ENCODE data around the gene DLG2. TPM values are rescaled to one million over a fixed set of nuclear protein-coding genes. Genes with fewer than 3 reads are reported as not detected.

Gene DLG2
- total and polyA plus RNA-seq, 2 of the 8 experiments (the other 6 are each of a cell fraction or from before 2014, with no cell fraction given): 1.7 to 14.3 TPM

DNA sequence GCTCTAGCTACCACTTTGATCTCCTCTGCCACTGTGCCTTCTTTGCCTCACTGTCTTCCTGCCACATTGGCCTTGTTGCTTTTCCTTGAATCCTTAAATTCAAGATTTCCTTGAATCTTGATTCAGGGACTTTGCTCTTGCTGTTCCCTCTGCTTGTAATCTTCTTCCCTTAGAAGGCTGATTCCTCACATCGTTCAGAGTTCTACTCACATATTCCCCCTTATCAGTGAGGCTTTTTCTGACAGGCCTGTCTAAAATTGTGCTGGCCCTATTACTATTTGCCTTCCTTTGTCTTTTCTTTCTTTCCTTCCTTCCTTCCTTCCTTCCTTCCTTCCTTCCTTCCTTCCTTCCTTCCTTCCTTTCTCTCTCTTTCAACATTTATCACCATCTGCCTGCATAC, 2134.1 kb downstream of the DLG2 start:
- Histone ChIP-seq H3K4me3 (ENCODE audit: extremely low read depth in 1 of 4, insufficient read depth in 2 of 4, low read depth in 3 of 4, low read length in 4 of 4) (no peak overlapping the region), H3K9me3 (ENCODE audit: insufficient read depth in 2 of 2, low read depth in 1 of 2, low read length in 1 of 2) (no peaks in the 10 kb centered on the region), H3K56ac (replicated peaks; ENCODE audit: insufficient read length, low read depth, low read length) (no peak overlapping the region), H3K79me2 (ENCODE audit: control insufficient read depth in 1 of 2, insufficient read depth in 2 of 2, low read length in 2 of 2) (no peaks in the 10 kb centered on the region), H2BK5ac (ENCODE audit: low read depth, low read length) (no peak overlapping the region), H3K4ac (replicated peaks; ENCODE audit: insufficient read length, low read depth, low read length) (no peak overlapping the region), H4K5ac (ENCODE audit: insufficient read length, low read depth, low read length) (no peak overlapping the region), H2AK5ac (ENCODE audit: low read depth, low read length) (no peak overlapping the region), H4K8ac (ENCODE audit: extremely low read depth, insufficient read depth, low read length) (no peak overlapping the region), H4K91ac (replicated peaks; ENCODE audit: insufficient read length, low read length) (no peak overlapping the region), H3K27ac (ENCODE audit: low read depth, low read length) (no peak overlapping the region), H3K18ac (ENCODE audit: extremely low read depth, low read length) (no peak overlapping the region), H3K36me3 (ENCODE audit: control insufficient read depth in 2 of 4, insufficient read depth in 4 of 4, low read length in 3 of 4) (no peaks in the 10 kb centered on the region), H3K27me3 (replicated peaks in 1 of 4; ENCODE audit: control insufficient read depth in 3 of 4, extremely low read depth in 1 of 4, insufficient read depth in 3 of 4, low read length in 3 of 4) (no peaks in the 10 kb centered on the region), H2BK120ac (replicated peaks; ENCODE audit: low read depth, low read length) (no peak overlapping the region), H2BK12ac (ENCODE audit: low read depth, low read length) (no peak overlapping the region), H3K4me1 (replicated peaks in 1 of 4; ENCODE audit: control insufficient read depth in 3 of 4, insufficient read depth in 4 of 4, low read length in 3 of 4) (no peaks in the 10 kb centered on the region), H3K14ac (ENCODE audit: insufficient read length) (no peak overlapping the region), H3K9ac (replicated peaks in 1 of 4; ENCODE audit: extremely low read depth in 1 of 4, low read depth in 3 of 4, low read length in 3 of 4) (no peak overlapping the region), H2BK15ac (ENCODE audit: low read length) (no peak overlapping the region), H2AFZ (ENCODE audit: low read length) (no peak overlapping the region), H3K79me1 (ENCODE audit: low read depth, low read length) (no peaks in the 10 kb centered on the region), H3K23me2 (ENCODE audit: low read depth, low read length) (no peaks in the 10 kb centered on the region; the same call in 1 of the 2 replicates), H2BK20ac (ENCODE audit: low read length) (no peak overlapping the region), H3K4me2 (ENCODE audit: insufficient read depth in 1 of 2, low read depth in 2 of 2, low read length in 2 of 2) (no peak overlapping the region), H4K20me1 (replicated peaks in 1 of 2; ENCODE audit: control insufficient read depth in 1 of 2, insufficient read depth in 2 of 2, low read length in 2 of 2) (no peaks in the 10 kb centered on the region), H3K23ac (ENCODE audit: insufficient read length) (no peak overlapping the region)
- ChIA-PET CTCF (ENCODE audit: partially characterized antibody) (no interaction called here), POLR2A (ENCODE audit: partially characterized antibody) (no interaction called here)
- FAIRE-seq (no peak), DNase-seq (ENCODE audit: low read depth in 1 of 2, low spot score in 2 of 2) (no peak)
- 88% methylated on average over 1 of the region's 1 CpG; no CpG with 5 or more reads in 1 of the 2 experiments for WGBS, 2 experiments (ENCODE audit: extremely low coverage in 1 of 2, insufficient coverage in 1 of 2, insufficient read length in 1 of 2, insufficient replicate concordance in 2 of 2, low coverage in 1 of 2, low lambda C conversion rate in 2 of 2, missing lambda C conversion rate in 1 of 2)
- no peak for TF ChIP-seq RNF2 (IDR thresholded peaks at IDR 0.05; ENCODE audit: borderline replicate concordance, low read depth, low read length, missing control alignments, poor library complexity, severe bottlenecking)
- TF ChIP-seq CBX5 (IDR thresholded peaks at IDR 0.05; ENCODE audit: low read depth, low read length): no peak
- TF ChIP-seq RFX5 (IDR thresholded peaks at IDR 0.05; ENCODE audit: borderline replicate concordance, low read depth, low read length): no peak
- TF ChIP-seq NANOG (IDR thresholded peaks at IDR 0.05; ENCODE audit: insufficient read depth, low read depth, low read length, poor library complexity, severe bottlenecking): no peak
- no peak for TF ChIP-seq POU5F1 (IDR thresholded peaks at IDR 0.05; ENCODE audit: low read depth, low read length)
- no peak for TF ChIP-seq JUN (IDR thresholded peaks at IDR 0.05; ENCODE audit: low read depth, low read length)
- no peak for TF ChIP-seq KDM4A (IDR thresholded peaks at IDR 0.05; ENCODE audit: low read depth, low read length, severe bottlenecking)
- TF ChIP-seq ATF3 (IDR thresholded peaks at IDR 0.05; ENCODE audit: insufficient read depth, low read depth, low read length): no peak
- no peak for TF ChIP-seq CTCF (IDR thresholded peaks at IDR 0.05; ENCODE audit: control extremely low read depth in 1 of 3, insufficient read depth in 1 of 3, low read depth in 1 of 3, low read length in 3 of 3)
- no peak for TF ChIP-seq SAP30 (IDR thresholded peaks at IDR 0.05; ENCODE audit: insufficient read depth, insufficient replicate concordance, low read length)
